C4-2B (cell line): ENCODE data around the gene PDE4D.
"Not testable (repeated sequence)": the region's sequence is repeated elsewhere in the genome, so short reads cannot be mapped to it uniquely, and the experiment has no call there.

Experiments
- H3K27ac ChIP-seq: fragments of 450-650 bp; 2 replicates; pipeline ENCODE4 v1.5.1; 2017
- ZFX ChIP-seq: fragments of 450-650 bp; IDR thresholded peaks from 2 replicates; pipeline ENCODE4 v1.6.1; 2017
- TF ChIP-seq, protein P1 (sequence below): fragments of 450-650 bp; conservative IDR thresholded peaks from 2 replicates; pipeline ENCODE4 v1.5.1; 2017; ENCODE audit warnings: mild to moderate bottlenecking

PDE4D gene

DNA sequence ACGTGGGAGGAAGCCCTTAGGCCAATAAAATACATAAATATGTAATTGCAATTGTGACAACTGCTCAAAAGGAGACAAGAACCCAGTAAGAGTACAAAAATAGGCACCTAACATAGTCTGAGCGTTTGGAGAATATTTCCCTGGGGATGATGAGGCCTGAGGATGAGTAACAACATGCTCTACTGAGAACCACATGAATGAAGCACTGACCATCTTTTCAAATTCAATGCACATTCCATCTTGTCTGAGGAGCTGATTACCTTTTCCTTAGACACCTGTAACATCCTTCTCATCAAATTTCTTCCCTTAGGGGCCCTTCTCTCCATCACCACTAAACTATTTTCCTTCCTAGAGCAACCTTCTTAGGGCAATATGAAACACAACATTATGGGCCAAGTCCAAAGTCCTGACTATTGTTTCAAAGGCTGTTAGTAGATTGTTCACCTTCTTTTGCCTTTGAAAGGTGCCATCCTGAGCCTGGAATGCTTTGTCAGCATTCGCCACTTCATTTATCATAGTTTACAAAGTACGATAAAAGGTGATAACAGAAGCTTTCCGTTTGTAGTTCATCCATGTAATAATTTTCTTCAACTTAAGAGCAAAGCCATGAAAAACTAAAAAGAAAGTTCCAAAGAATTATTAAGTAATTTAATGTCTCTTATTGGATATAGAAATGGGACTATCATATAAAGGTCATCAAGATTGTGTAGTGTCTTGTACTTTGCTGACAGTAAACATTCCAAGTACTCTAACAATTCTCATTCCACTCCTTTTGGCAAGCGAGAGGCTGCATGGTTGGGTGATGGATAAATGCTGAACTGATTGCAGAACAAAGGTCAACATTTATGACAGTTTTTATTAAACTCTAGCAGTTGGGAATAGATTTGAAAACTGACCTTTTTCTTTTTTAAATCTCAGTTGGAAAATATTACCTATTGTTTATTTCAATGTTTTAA is 471.3 kb downstream of the PDE4D start:
- no peak overlapping the region for H3K27ac ChIP-seq
- TF ChIP-seq ZFX: no peak
- TF ChIP-seq, protein P1, sequence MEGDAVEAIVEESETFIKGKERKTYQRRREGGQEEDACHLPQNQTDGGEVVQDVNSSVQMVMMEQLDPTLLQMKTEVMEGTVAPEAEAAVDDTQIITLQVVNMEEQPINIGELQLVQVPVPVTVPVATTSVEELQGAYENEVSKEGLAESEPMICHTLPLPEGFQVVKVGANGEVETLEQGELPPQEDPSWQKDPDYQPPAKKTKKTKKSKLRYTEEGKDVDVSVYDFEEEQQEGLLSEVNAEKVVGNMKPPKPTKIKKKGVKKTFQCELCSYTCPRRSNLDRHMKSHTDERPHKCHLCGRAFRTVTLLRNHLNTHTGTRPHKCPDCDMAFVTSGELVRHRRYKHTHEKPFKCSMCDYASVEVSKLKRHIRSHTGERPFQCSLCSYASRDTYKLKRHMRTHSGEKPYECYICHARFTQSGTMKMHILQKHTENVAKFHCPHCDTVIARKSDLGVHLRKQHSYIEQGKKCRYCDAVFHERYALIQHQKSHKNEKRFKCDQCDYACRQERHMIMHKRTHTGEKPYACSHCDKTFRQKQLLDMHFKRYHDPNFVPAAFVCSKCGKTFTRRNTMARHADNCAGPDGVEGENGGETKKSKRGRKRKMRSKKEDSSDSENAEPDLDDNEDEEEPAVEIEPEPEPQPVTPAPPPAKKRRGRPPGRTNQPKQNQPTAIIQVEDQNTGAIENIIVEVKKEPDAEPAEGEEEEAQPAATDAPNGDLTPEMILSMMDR: no peak

DNA sequence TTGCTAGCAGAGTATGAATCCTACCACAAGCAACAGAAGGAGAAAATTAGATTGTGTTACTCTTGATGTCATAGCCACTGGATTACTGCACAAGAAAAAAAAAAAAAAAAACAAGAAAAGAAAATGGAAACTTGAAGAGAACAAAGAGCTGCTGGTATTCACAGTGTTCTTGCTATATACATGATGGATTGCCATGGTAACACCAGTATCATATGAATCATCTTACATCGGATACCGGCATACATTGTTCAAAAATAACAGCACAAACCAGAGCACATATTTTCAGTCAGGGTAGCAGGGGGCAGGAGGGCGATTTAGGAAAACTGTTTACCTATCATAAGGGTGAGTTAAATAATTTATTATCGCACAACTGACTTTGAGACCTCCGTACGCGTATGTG is 472.9 kb downstream of the PDE4D start:
- no peak overlapping the region for H3K27ac ChIP-seq
- TF ChIP-seq, protein P1: no peak
- no peak for TF ChIP-seq ZFX

DNA sequence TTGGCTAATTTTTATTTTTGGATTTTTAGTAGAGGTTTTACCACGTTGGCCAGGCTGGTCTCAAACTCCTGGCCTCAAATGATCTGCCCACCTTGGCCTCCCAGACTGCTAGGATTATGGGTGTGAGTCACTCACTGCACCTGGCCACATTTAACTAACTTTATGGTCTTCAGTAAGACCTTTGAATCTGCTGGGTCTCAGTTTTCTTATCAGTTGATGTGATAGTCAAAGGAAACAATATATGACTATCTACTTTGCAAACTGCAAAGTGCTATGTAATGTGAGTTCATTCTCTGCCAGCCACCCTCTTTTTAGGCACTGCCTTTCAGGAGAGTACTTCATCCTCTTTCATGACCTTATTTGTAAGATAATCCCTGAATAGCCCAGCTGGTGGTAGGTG is 474.7 kb downstream of the PDE4D start:
- no peak overlapping the region for H3K27ac ChIP-seq
- TF ChIP-seq, protein P1: no peak
- TF ChIP-seq ZFX: no peak

DNA sequence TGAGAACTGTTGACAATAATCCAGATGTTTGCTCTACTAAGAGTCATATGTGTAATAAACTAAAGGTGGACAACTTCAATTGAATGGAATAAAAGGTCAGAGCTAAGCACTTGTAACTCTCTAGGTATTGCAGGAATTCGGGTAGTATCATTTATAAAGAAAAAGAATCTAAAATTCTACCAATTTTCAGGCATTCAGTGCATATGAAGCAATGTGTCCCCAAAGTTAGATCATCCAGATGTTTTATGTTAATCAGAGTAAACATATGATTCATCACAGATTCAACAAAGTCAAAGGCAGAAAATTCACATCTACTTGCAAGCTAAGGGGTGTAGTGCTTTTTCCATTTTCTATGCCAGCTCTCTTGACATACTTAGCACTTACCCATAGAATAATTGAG is 477.1 kb downstream of the PDE4D start:
- no peak overlapping the region for H3K27ac ChIP-seq

DNA sequence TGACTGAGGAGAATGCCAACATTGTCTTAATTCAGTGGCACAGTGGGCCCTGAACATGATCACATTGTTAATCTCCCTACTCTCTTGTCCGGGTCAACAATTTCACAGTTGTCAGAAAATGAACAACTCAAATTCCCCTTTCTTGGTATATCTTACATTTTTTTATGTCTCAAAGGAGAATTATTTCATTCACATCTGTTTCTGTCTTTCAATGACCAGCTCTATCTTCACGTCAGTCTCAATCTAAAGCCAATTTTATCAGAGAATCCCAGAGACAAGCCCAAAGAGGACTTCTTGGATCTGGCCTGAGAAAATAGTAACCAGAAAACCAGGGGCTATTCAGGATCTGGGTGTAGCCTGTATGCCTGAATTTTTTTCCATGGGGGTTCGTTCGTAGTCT is 477.5 kb downstream of the PDE4D start:
- H3K27ac ChIP-seq: no peak overlapping the region
- TF ChIP-seq, protein P1: no peak
- TF ChIP-seq ZFX: no peak

More for the DNA sequence above, 477.1 kb downstream of the PDE4D start:
- TF ChIP-seq, protein P1: no peak
- TF ChIP-seq ZFX: no peak

DNA sequence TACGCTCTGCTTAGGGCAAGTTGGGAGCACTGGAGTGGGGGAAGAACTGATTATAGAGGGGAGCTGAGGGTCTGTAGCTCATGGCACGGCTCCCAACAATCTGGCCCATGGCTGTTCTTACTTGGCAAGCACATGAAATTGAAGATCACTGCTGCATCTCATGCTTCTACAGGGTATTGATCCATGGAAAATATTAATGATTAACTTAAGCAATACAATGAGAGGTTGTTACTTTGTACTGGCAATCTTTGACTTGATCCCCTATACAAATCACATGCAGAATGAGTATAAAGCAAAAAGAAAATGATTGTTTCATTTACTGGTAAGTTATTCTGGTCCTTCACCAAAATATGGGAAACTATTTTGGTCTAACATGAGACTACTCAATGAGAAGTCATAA is 481.1 kb downstream of the PDE4D start:
- no peak for TF ChIP-seq ZFX
- TF ChIP-seq, protein P1: no peak

DNA sequence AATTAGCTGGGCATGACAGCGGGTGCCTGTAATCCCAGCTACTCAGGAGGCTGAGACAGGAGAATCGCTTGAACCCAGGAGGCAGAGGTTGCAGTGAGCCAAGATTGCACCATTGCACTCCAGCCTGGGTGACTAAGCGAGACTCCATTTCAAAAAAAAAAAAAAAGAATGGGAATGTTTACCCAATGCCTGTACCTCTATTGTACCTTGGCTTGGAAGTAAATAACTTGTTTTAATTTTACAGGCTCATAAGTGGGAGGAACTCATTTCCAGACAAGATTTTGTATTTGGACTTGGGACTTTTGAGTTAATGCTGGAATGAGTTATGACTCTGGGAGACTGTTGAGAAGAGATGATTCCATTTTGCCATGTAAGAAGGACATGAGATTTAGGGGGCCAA is 484.5 kb downstream of the PDE4D start:
- H3K27ac ChIP-seq: not testable (repeated sequence)

More for the DNA sequence above, 481.1 kb downstream of the PDE4D start:
- H3K27ac ChIP-seq: no peak overlapping the region

DNA sequence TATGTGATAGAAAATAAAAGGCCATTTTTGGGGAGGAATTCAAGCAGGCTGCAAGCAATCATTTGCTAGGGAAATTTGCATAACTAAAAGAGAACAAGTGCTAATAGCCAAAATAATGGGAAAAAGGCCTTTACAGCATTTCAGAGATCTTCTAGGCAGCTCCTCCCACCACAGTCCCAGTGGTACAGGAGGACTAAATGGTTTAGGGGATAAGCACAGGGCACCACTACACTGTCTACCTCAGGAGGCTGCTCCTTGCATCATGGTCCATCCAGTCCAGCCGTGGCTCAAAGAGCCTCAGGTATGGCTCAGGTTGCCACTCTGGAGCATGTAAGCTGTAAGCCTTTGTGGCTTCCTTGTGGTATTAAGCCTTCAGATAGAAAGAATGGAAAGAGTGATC is 485.6 kb downstream of the PDE4D start:
- H3K27ac ChIP-seq: no peak overlapping the region
- TF ChIP-seq ZFX: no peak
- TF ChIP-seq, protein P1: no peak
